Stimulated activated naive CD8-positive, alpha-beta T cell treated with anti-CD3 and anti-CD28 coated beads, Interleukin-15, amount 100 ng/mL, for 72 hours (primary cell): Measurements from ENCODE around the gene UGT1A3.

Experiments
- ATAC-seq: fragments of 150-1000 bp; cut with Tn5 transposase; 2 replicates; pipeline ENCODE4 v1.10.0; 2021; ENCODE audit warnings: mild to moderate bottlenecking, moderate library complexity
- DNase-seq, 2 donors: peaks; one replicate each; pipeline ENCODE4 v3.0.0; 2021 to 2022
- H3K27ac Mint-ChIP-seq, 2 donors: one replicate each; pipeline ENCODE4 v1.8.0; 2022; ENCODE audit warnings: mild to moderate bottlenecking in 2 of 2, mixed read lengths in 2 of 2, moderate library complexity in 2 of 2
- H3K27me3 Mint-ChIP-seq: one replicate; pipeline ENCODE4 v1.8.0; 2022; ENCODE audit warnings: mixed read lengths
- H3K4me1 Mint-ChIP-seq: one replicate; pipeline ENCODE4 v1.8.0; 2022; ENCODE audit warnings: mild to moderate bottlenecking, mixed read lengths
- H3K4me3 Mint-ChIP-seq, 2 donors: one replicate each; pipeline ENCODE4 v1.8.0; 2022; ENCODE audit warnings: mild to moderate bottlenecking in 2 of 2, mixed read lengths in 2 of 2, moderate library complexity in 1 of 2
- H3K9me3 Mint-ChIP-seq, 2 donors: one replicate each; pipeline ENCODE4 v1.8.0; 2022; ENCODE audit warnings: mixed read lengths in 2 of 2

Gene UGT1A3

DNA sequence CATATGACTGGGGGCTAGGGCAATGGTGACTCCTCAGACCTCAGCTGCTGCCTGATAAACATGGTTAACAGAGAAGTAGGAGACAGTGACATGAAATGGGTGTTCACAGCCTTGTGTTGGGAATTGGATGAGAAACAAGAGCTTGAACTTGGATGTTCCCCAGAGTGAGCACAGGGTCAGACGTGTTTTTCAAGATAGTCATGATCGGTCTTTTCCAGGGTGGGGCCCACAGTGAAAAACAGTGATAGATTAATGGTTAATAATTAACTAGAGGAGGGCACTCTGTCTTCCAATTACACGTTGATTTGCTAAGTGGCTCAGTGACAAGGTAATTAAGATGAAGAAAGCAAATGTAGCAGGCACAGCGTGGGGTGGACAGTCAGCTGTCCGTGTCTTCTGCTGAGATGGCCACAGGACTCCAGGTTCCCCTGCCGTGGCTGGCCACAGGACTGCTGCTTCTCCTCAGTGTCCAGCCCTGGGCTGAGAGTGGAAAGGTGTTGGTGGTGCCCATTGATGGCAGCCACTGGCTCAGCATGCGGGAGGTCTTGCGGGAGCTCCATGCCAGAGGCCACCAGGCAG, at the start of gene UGT1A3:
Gene UGT1A3 (plus strand): TSS at position 320 of the 579 bp plus-strand sequence. CDS start 85 bp downstream, at position 405.
- Mint-ChIP-seq H3K9me3 (peaks cover 0 to 8% of the 10 kb centered on the region in 2 donors), H3K4me3 (no peak within 1 kb of the TSS), H3K27me3 (peaks cover 53% of the 10 kb centered on the region), H3K27ac (no peak within 1 kb of the TSS), H3K4me1 (no peaks in the 10 kb centered on the region)
- ATAC-seq: no peak
- no peak for DNase-seq

DNA sequence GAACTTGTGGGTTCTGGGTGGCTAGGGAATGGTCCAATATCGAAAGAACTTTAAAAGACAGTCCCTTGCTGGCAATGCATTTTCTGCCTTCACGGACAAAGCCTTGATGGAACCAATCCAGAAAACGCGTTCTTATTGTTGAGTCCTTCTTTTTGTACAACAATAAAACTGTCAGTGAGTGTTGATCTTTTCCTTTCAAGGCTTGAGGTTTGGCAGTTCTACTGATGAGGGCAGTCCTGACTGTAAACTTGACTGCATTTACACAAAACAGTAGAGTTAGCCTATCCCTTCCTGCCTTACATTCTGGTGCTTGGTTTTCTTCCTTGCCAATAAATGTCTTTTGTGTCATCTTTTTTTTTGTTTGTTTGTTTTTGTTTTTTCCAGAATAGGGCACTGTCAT, 49.6 kb upstream of the UGT1A3 start:
- Mint-ChIP-seq H3K27ac (no peak overlapping the region), H3K9me3 (no peaks in the 10 kb centered on the region), H3K4me3 (no peak overlapping the region), H3K27me3 (peaks cover 14% of the 10 kb centered on the region), H3K4me1 (no peaks in the 10 kb centered on the region)
- no peak for ATAC-seq
- no peak for DNase-seq

DNA sequence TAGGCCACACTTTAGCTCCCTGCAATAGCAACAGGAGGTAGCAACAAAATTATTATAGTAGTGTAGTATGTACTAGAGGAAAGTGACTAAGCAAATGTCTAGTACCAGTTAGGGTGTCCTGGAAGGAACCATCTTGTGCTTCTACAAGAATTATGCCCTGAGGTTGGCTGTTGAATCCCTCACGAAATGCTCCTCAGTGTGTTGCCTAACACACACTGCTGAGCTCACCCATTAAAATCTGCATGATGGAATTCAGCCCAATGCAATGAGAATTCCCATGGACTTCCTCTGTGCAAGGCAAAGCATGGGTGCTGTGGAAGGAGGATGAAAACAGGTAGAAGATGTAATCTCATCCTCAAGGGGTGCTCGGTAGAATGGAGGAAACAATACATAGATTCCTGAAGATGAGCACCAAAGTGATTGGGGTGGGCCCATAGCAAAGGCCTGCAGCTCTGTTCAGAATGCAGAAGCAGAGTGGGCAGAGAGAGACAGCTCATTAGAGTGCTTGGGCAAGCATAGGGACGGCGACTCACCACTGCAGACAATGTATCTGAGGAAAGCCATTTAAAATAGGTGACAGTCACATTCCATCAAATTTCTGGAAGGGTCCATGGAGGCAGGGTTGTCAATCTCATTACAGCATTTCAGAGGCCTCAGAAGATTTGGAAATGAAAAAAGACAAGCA, 48.3 kb upstream of the UGT1A3 start:
- ATAC-seq (no peak), DNase-seq (no peak)
- H3K4me3 Mint-ChIP-seq: no peak overlapping the region
- H3K9me3 Mint-ChIP-seq: no peaks in the 10 kb centered on the region
- H3K4me1 Mint-ChIP-seq: no peaks in the 10 kb centered on the region
- H3K27me3 Mint-ChIP-seq: peaks cover 14% of the 10 kb centered on the region
- H3K27ac Mint-ChIP-seq: no peak overlapping the region

DNA sequence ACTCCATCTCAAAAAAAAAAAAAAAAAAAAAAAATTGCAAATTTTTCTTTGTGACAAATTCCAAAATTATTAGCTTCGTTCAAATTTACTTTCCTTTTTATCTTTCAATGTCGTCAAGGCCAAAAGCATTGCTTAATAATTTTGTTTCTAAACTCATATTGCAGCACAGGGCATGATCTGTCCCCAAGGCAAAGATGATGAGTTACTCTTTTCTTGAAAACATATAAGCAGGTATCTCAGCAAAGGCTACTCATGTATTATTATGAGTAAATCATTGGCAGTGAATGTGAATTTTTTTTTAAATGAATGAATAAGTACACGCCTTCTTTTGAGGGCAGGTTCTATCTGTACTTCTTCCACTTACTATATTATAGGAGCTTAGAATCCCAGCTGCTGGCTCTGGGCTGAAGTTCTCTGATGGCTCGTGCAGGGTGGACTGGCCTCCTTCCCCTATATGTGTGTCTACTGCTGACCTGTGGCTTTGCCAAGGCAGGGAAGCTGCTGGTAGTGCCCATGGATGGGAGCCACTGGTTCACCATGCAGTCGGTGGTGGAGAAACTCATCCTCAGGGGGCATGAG, 47.2 kb upstream of the UGT1A3 start, which contains the start of gene UGT1A7:
Gene UGT1A7 (plus strand): TSS at position 381 of the 579 bp plus-strand sequence. CDS start 37 bp downstream, at position 418.
- no peak for ATAC-seq
- H3K27ac Mint-ChIP-seq: no peak within 1 kb of the TSS
- H3K27me3 Mint-ChIP-seq: peaks cover 6% of the 10 kb centered on the region
- no peak within 1 kb of the TSS for H3K4me3 Mint-ChIP-seq
- no peaks in the 10 kb centered on the region for H3K4me1 Mint-ChIP-seq
- no peak for DNase-seq
- no peaks in the 10 kb centered on the region for H3K9me3 Mint-ChIP-seq

DNA sequence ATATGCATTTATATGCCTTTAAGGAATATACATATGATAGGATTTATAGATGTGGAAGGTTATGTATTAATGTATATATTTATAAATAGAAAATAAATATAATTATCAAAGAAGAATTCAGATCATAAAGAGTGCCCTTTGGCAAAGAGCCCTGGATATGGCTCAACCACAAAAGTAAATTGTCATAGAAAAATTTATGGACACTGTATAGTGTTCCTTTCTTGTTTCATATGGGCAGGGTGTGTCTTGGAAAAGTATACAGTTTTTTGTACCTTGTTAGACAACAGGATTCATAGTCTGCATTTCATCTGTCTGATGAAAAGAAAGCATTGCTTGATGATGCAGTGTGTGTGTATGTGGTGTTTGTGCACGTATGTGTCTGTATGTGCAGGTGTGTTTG, 44.2 kb upstream of the UGT1A3 start:
- ATAC-seq: no peak
- H3K4me1 Mint-ChIP-seq: no peaks in the 10 kb centered on the region

DNA sequence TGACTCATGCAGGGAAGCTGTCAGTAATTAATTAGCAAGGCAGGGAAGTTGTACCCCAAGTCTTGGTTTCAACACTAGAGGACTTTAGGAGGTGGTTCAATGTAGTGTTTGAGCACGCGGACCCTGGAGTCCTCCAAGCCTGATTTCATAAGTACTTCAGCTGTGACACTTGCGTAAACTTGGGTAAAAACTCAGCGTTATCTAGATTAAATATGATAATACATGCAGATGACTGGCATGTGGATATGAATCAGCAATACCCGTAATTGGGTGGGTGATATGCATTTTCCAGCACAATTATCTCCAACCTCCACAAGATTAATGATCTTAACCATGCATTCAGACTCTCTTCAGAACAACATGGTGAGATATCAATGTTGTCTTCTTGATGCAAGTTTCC, 41.9 kb upstream of the UGT1A3 start:
- H3K27me3 Mint-ChIP-seq: no peaks in the 10 kb centered on the region
- no peaks in the 10 kb centered on the region for H3K9me3 Mint-ChIP-seq
- H3K4me3 Mint-ChIP-seq: no peak overlapping the region
- H3K27ac Mint-ChIP-seq: no peak overlapping the region
- ATAC-seq: no peak
- DNase-seq: no peak
- no peaks in the 10 kb centered on the region for H3K4me1 Mint-ChIP-seq

More for the DNA sequence above, 44.2 kb upstream of the UGT1A3 start:
- Mint-ChIP-seq H3K4me3 (no peak overlapping the region), H3K27ac (no peak overlapping the region), H3K27me3 (no peaks in the 10 kb centered on the region), H3K9me3 (no peaks in the 10 kb centered on the region)
- DNase-seq: no peak

DNA sequence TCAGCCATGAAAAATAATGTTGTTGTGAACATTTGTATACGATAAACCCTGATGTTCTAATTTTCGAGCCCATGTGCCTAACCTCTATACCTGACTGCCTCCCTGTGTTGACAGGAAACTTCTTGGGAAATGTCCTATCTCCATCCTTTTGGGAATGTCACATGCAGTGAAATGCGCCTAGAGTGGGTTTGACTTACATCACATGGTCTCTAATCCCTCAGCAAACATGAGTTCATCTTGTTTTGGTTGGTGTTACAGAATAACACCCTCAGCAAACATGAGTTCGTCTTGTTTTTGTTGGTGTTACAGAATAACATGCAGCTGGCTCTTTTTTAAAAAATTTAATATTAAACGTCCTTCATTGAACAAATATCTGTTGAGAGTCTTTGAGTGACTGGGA, 40.5 kb upstream of the UGT1A3 start:
- ATAC-seq (no peak), DNase-seq (no peak)
- H3K27me3 Mint-ChIP-seq: no peaks in the 10 kb centered on the region
- no peaks in the 10 kb centered on the region for H3K9me3 Mint-ChIP-seq
- H3K27ac Mint-ChIP-seq: no peak overlapping the region
- no peak overlapping the region for H3K4me3 Mint-ChIP-seq
- no peaks in the 10 kb centered on the region for H3K4me1 Mint-ChIP-seq

DNA sequence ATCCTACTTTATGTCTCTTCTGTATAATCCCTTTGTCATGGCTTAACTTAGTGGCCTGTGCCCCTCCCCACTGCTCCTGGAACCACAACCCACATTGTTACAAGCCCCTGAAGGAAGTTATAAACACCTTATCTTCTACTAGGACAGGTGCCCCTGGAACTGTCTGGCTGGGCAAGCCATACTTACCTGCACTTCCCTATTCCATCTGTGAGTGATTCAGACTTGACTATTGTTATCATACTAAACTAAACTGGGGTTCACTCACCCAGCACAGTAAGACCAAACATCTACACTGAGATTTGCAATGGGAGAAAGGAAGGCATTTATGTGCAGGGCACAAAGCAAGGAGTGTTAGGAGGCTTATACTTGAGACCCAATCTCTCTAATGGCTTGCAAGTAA, 39.8 kb upstream of the UGT1A3 start:
- no peak overlapping the region for H3K27ac Mint-ChIP-seq
- H3K4me1 Mint-ChIP-seq: no peaks in the 10 kb centered on the region
- H3K9me3 Mint-ChIP-seq: no peaks in the 10 kb centered on the region
- no peak for ATAC-seq
- no peak for DNase-seq
- no peak overlapping the region for H3K4me3 Mint-ChIP-seq
- peaks cover 7% of the 10 kb centered on the region for H3K27me3 Mint-ChIP-seq

DNA sequence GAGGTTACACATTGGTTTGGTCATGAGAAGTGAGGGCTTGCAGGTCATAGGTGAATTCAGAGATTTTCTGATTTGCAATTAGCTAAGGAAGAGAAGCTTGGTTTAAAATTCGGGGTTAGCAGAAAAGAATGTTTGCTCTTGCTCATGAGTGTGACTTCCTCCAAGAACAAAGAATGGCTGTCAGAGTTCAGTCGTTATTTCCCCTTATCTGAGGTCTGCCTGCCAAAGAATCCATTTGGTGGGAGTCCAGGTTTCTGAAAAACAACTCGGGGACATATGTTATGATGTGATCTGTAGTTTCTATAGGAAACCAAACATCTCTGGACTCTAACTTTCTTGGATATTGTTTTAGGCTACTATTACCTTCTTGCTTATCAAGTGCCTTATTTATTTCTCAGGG, 39.3 kb upstream of the UGT1A3 start:
- Mint-ChIP-seq H3K27me3 (peaks cover 7% of the 10 kb centered on the region), H3K4me1 (no peaks in the 10 kb centered on the region), H3K9me3 (no peaks in the 10 kb centered on the region), H3K4me3 (no peak overlapping the region), H3K27ac (no peak overlapping the region)
- ATAC-seq (no peak), DNase-seq (no peak)

DNA sequence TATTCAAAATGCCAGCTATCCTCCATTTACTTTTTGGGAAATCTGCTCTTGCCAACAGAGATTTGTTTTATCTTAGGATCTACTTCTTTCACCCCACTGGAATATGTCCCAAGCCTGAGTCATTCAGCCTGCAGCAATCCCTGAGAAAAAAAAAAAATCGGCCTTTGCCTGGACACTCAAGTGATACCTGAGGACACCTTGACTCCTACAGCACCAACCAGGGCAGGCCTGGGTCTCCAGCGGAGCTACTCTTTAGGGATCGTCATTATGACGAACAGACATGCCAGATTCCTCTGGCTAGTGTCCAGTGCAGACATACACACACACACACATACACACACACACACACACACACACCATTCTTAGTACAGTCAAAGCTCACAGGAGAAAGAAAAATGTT, 38.4 kb upstream of the UGT1A3 start:
- Mint-ChIP-seq H3K4me1 (no peaks in the 10 kb centered on the region), H3K27me3 (peaks cover 7% of the 10 kb centered on the region), H3K9me3 (no peaks in the 10 kb centered on the region), H3K4me3 (no peak overlapping the region), H3K27ac (no peak overlapping the region)
- DNase-seq: no peak
- no peak for ATAC-seq

DNA sequence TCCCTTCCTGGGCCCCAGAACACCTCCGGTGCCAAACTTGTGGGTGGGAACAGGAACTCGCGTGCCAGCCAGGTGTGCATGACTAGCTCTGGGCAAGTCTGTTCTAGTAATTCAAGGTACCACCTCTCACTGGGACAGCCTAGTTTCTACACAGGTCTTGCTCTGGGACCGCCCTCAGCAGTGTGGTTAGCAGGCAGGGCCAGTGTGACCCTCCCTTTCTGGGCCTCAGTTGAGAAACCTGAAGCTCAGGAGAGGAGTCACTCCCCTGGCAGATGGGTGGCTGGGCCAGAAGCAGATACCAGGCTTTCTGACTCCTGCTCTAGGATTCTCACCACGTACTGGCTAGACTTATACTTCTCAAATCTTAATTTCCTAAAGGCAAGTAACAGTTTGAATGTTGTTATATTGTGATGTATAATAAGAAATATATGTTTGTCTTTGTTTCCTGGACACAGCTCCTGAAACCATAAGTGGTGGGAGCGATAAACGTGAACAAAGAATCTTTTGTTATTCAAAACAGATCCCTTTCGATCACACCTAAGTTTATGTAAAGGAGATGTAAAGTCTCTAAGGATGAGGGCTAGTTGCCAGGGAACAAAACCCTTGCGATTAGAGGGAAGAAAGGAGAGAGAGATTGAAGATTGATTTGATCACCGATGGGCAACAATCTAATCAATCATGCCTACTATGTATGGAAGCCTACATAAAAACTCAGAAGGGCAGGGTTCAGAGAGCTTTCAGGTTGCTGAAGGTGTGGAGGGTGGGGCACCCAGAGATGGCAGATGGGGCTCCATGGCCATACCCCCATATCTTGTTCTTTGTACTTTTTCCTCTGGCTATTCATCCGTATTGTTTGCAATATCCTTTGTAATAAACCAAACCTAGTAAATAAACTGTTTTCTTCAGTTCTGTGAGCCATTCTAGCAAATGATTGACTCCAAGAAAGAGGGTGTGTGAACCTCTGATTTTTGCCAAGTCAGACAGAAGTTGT, 37.1 kb upstream of the UGT1A3 start:
- no peak overlapping the region for H3K27ac Mint-ChIP-seq
- H3K9me3 Mint-ChIP-seq: no peaks in the 10 kb centered on the region
- peaks cover 7% of the 10 kb centered on the region for H3K27me3 Mint-ChIP-seq
- ATAC-seq: no peak
- no peak overlapping the region for H3K4me3 Mint-ChIP-seq
- no peaks in the 10 kb centered on the region for H3K4me1 Mint-ChIP-seq
- DNase-seq: no peak

DNA sequence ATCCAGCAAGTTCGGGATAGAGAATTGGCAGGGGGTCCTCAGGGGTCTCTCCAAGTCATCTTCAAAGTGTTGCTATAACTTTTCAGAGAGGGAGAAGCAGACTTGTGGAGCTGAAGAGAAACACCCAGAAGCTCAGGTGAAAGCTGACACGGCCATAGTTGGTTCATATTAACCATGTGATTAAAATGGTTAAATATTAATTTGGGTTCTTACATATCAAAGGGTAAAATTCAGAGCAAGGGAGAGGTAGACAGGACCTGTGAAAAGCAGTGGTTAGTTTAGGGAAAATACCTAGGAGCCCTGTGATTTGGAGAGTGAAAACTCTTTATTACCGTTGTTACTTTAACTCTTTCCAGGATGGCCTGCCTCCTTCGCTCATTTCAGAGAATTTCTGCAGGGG, 36.2 kb upstream of the UGT1A3 start, which contains the start of gene UGT1A6:
Gene UGT1A6 (plus strand): TSS at position 243 of the 400 bp plus-strand sequence. CDS start 115 bp downstream, at position 358.
- Mint-ChIP-seq H3K4me3 (no peak within 1 kb of the TSS), H3K27me3 (peaks cover 7% of the 10 kb centered on the region), H3K4me1 (no peaks in the 10 kb centered on the region), H3K9me3 (no peaks in the 10 kb centered on the region), H3K27ac (no peak within 1 kb of the TSS)
- ATAC-seq (no peak), DNase-seq (no peak)

DNA sequence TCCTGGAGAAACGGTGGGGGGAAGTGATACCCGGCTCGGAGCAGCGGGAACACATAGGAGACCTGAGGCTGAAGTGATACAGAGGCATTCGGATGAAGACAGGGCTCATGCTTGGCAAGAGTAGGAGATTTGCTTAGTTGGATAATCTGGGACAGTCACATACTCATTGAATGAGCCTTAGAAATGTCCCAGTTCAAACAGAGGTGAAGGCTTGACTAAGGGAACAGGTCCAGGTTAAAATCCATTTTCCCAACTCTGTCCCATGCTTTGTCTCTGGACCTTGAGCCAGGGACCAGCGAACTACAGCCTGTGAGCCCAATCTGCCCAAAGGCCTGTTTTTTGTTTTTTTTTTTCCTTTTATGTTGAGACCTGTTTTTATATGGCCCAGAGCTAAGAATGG, 34.9 kb upstream of the UGT1A3 start:
- no peaks in the 10 kb centered on the region for H3K9me3 Mint-ChIP-seq
- no peak for DNase-seq
- no peak for ATAC-seq
- no peaks in the 10 kb centered on the region for H3K4me1 Mint-ChIP-seq
- no peak overlapping the region for H3K27ac Mint-ChIP-seq
- no peak overlapping the region for H3K4me3 Mint-ChIP-seq
- peaks cover 7% of the 10 kb centered on the region for H3K27me3 Mint-ChIP-seq

DNA sequence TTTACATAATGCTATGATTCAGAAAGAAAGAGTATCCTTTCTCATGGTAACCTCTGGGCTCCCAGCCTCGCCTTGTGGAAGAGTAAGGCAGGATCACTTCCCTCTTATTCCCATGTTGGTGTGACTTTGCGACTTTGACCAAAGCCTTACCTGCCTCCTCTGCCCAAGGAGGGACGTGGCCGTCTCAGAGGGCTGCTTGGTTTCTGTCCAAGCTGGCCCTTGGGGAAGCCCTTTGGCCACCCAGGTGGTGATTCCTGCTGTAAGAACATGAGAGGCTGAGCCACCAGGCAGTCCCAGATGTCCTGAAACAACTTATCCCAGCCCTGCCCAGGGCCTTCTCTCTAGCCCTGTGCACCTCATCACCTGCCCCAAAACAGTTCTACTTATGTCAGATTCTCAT, 30.1 kb upstream of the UGT1A3 start:
- ATAC-seq (no peak), DNase-seq (no peak)
- Mint-ChIP-seq H3K27ac (no peak overlapping the region), H3K4me1 (no peaks in the 10 kb centered on the region), H3K27me3 (peaks cover 3% of the 10 kb centered on the region), H3K4me3 (no peak overlapping the region), H3K9me3 (peaks cover 0 to 5% of the 10 kb centered on the region in 2 donors)

DNA sequence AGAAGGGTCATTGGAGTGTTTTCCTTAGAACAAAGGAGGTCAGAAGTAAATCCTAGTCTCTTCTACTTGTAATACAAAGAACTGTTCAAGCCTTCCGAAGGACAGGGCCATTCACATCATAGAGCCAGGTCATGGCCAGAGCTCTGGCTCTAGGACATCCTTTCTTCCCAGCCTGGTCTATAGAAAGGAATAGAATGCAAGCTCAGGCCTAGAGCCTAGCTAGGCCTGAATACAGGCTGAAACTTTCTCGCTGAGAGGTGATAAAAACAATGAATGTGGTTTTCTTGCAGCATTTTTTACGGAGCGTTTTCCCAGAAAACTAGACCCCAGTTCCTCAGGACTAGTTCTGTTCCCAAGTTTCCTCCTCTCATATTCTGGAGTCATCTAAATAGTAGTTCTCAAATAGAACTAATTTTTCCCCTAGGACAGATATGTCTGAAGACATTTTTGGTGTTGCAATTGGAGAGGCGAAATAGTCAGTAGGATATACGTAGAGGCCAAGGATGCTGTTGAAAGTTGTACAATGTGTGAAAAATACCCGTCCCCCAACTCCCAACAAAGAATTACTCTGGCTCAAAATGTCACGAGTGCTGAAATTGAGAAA, 29.3 kb upstream of the UGT1A3 start:
- no peak for ATAC-seq
- no peak overlapping the region for H3K4me3 Mint-ChIP-seq
- H3K27ac Mint-ChIP-seq: no peak overlapping the region
- no peaks in the 10 kb centered on the region for H3K27me3 Mint-ChIP-seq
- no peaks in the 10 kb centered on the region for H3K4me1 Mint-ChIP-seq
- H3K9me3 Mint-ChIP-seq: peaks cover 0 to 8% of the 10 kb centered on the region in 2 donors
- no peak for DNase-seq
